Spinal cord (tissue), 10 donors: ENCODE data around the gene DDX56. TPM values are rescaled to one million over a fixed set of nuclear protein-coding genes. Genes with fewer than 3 reads are reported as not detected.
"Not testable (repeated sequence)": the region's sequence is repeated elsewhere in the genome, so short reads cannot be mapped to it uniquely, and the experiment has no call there.

Source experiments
- DNase-seq, 6 donors: peaks; one replicate each; pipeline versions ENCODE4 v3.0.0 to v3.0.0-alpha.2; 2013 to 2015; ENCODE audit warnings: low spot score in 6 of 6, low read depth in 4 of 6
- H3K27ac ChIP-seq: one replicate; pipeline ENCODE4 v1.5.1; 2013; ENCODE audit warnings: low read depth, low read length, control low read depth
- H3K27me3 ChIP-seq: one replicate; pipeline ENCODE4 v1.6.1; 2013; ENCODE audit warnings: low read length; ENCODE audit not compliant: control insufficient read depth, insufficient read depth
- H3K36me3 ChIP-seq: one replicate; pipeline ENCODE4 v1.6.1; 2013; ENCODE audit warnings: low read length; ENCODE audit not compliant: control insufficient read depth, insufficient read depth
- H3K4me1 ChIP-seq: one replicate; pipeline ENCODE4 v1.6.1; 2013; ENCODE audit warnings: low read length; ENCODE audit not compliant: control insufficient read depth, insufficient read depth
- H3K4me3 ChIP-seq: one replicate; pipeline ENCODE4 v1.5.1; 2013; ENCODE audit warnings: low read depth, low read length, control low read depth
- H3K9me3 ChIP-seq: one replicate; pipeline ENCODE4 v1.6.1; 2013; ENCODE audit warnings: low read length; ENCODE audit not compliant: control insufficient read depth, insufficient read depth
- WGBS: methylation state at CpG from one replicate; pipeline ENCODE4 v1.1.5; 2013; ENCODE audit warnings: missing lambda C conversion rate; ENCODE audit not compliant: insufficient coverage; 5-methylcytosine and 5-hydroxymethylcytosine counted together
- polyA plus RNA-seq, 2 donors: library from polyadenylated mRNA; unstranded; fragments of 120-200 nt; gene quantifications; one replicate each; pipeline ENCODE4 v1.2.1, GENCODE V29; 2013; ENCODE audit not compliant: insufficient read length in 2 of 2
- total RNA-seq, 2 donors: library from RNA; depleted of rRNA in 1 of 2; stranded (reverse); fragments of 120-200 nt in 1 of 2; fragments of >200 nt in 1 of 2; gene quantifications; one replicate each; pipeline versions ENCODE4 v1.2.3 to v1.2.4, GENCODE V29; 2013 to 2014
- donor health status: healthy.

The DDX56 gene
- total and polyA plus RNA-seq, 4 donors, result 37.0 to 80.4 (median 60.8) TPM

- H3K9me3 ChIP-seq, result no peaks in the 10 kb centered on the region
- H3K4me1 ChIP-seq, result no peaks in the 10 kb centered on the region
- H3K4me3 ChIP-seq, result no peak overlapping the region
- no peaks in the 10 kb centered on the region for H3K36me3 ChIP-seq
- no peak for DNase-seq
- no peak overlapping the region for H3K27ac ChIP-seq
- H3K27me3 ChIP-seq, result no peaks in the 10 kb centered on the region
- WGBS, result no CpG with 5 or more reads among the region's 3 CpGs
Observed at GRCh38 chr7:44599222-44599621, 25.5 kb upstream of the DDX56 start.

- H3K27me3 ChIP-seq, H3K27ac ChIP-seq, H3K9me3 ChIP-seq, H3K4me1 ChIP-seq, DNase-seq, H3K4me3 ChIP-seq, H3K36me3 ChIP-seq: not testable (repeated sequence)
- 97% methylated on average over 8 of the region's 8 CpGs for WGBS
Observed at GRCh38 chr7:44597181-44597580, 23.5 kb upstream of the DDX56 start.

GRCh38 chr7:44595934-44596635 is 22.4 kb upstream of the DDX56 start:
- WGBS, result 85% methylated on average over 2 of the region's 5 CpGs
- Histone ChIP-seq H3K9me3 (no peaks in the 10 kb centered on the region), H3K4me3 (no peak overlapping the region), H3K4me1 (no peaks in the 10 kb centered on the region), H3K36me3 (no peaks in the 10 kb centered on the region), H3K27me3 (no peaks in the 10 kb centered on the region), H3K27ac (no peak overlapping the region)
- DNase-seq, result no peak

- H3K27me3 ChIP-seq, result no peaks in the 10 kb centered on the region
Observed at GRCh38 chr7:44590910-44591309, 17.2 kb upstream of the DDX56 start.

GRCh38 chr7:44587843-44588711 is 14.4 kb upstream of the DDX56 start:
- Histone ChIP-seq H3K4me1 (peaks cover 2% of the 10 kb centered on the region), H3K9me3 (no peaks in the 10 kb centered on the region), H3K27ac (no peak overlapping the region), H3K4me3 (no peak overlapping the region), H3K36me3 (no peaks in the 10 kb centered on the region), H3K27me3 (no peaks in the 10 kb centered on the region)
- DNase-seq, result peak in 2 of 6 donors; percentile 62 to 70
- 40% methylated on average over 3 of the region's 6 CpGs for WGBS

More at GRCh38 chr7:44590910-44591309, 17.2 kb upstream of the DDX56 start:
- H3K4me3 ChIP-seq, result no peak overlapping the region
- DNase-seq, result no peak
- WGBS, result no CpG with 5 or more reads among the region's 1 CpG
- H3K4me1 ChIP-seq, result no peaks in the 10 kb centered on the region
- no peaks in the 10 kb centered on the region for H3K36me3 ChIP-seq
- no peak overlapping the region for H3K27ac ChIP-seq
- no peaks in the 10 kb centered on the region for H3K9me3 ChIP-seq

GRCh38 chr7:44583146-44583865 is 9.6 kb upstream of the DDX56 start:
- 100% methylated on average over 6 of the region's 13 CpGs for WGBS
- peak overlapping the region; percentile 93 for H3K4me3 ChIP-seq

GRCh38 chr7:44581879-44582603 is 8.3 kb upstream of the DDX56 start, which contains the start of gene TMED4:
TSS of gene TMED4 (minus strand) at chr7:44582231. CDS start at chr7:44582206, 25 bp downstream.
- Histone ChIP-seq H3K4me1 (peaks cover 25% of the 10 kb centered on the region), H3K36me3 (peaks cover 31% of the 10 kb centered on the region), H3K9me3 (no peaks in the 10 kb centered on the region), H3K27me3 (no peaks in the 10 kb centered on the region), H3K27ac (peak within 1 kb of the TSS; percentile 100), H3K4me3 (peak within 1 kb of the TSS; percentile 93)
- under 1% methylated on average over 70 of the region's 71 CpGs for WGBS
- DNase-seq, result peak; percentile 97 to 100 (median 98)

More at GRCh38 chr7:44583146-44583865, 9.6 kb upstream of the DDX56 start:
- H3K36me3 ChIP-seq, result peaks cover 24% of the 10 kb centered on the region
- no peaks in the 10 kb centered on the region for H3K27me3 ChIP-seq
- DNase-seq, result no peak
- H3K27ac ChIP-seq, result peak overlapping the region; percentile 100
- H3K4me1 ChIP-seq, result peaks cover 25% of the 10 kb centered on the region
- no peaks in the 10 kb centered on the region for H3K9me3 ChIP-seq

- no peaks in the 10 kb centered on the region for H3K27me3 ChIP-seq
- WGBS, result 25% methylated on average over 26 of the region's 30 CpGs
- H3K4me3 ChIP-seq, result peak overlapping the region; percentile 93
- H3K4me1 ChIP-seq, result peaks cover 25% of the 10 kb centered on the region
- H3K9me3 ChIP-seq, result no peaks in the 10 kb centered on the region
- peak overlapping the region; percentile 100 for H3K27ac ChIP-seq
- DNase-seq, result peak in 1 of 6 donors; percentile 18
- H3K36me3 ChIP-seq, result peaks cover 39% of the 10 kb centered on the region
Observed at GRCh38 chr7:44580945-44581878, 7.5 kb upstream of the DDX56 start.
